Astrocyte of the hippocampus (primary cell): ENCODE results near the gene SLC16A6.
"Not testable (repeated sequence)": the region's sequence is repeated elsewhere in the genome, so short reads cannot be mapped to it uniquely, and the experiment has no call there.

Experiments
- DNase-seq: peaks from one replicate; pipeline ENCODE4 v3.0.0; 2011; ENCODE audit warnings: low read depth, low spot score

The SLC16A6 gene

GRCh38 chr17:68248891-68249290 lies 42.0 kb downstream of the SLC16A6 start:
- no peak for DNase-seq

- peak; percentile 75 for DNase-seq
Observed at GRCh38 chr17:68248199-68248825, 42.6 kb downstream of the SLC16A6 start.

- DNase-seq: peak; percentile 98
Observed at GRCh38 chr17:68247445-68248198, 43.3 kb downstream of the SLC16A6 start, which contains the start of gene AMZ2. Gene AMZ2, plus strand, starts transcription at chr17:68248043. Its CDS starts 2,145 bp downstream, at chr17:68250188.

- DNase-seq: no peak
Observed at GRCh38 chr17:68246271-68247028, 44.5 kb downstream of the SLC16A6 start.

- no peak for DNase-seq
Observed at GRCh38 chr17:68239632-68240366, 51.1 kb downstream of the SLC16A6 start.

- DNase-seq: no peak
Observed at GRCh38 chr17:68238871-68239253, 52.1 kb downstream of the SLC16A6 start.

GRCh38 chr17:68238164-68238870 lies 52.6 kb downstream of the SLC16A6 start:
- no peak for DNase-seq

- DNase-seq: not testable (repeated sequence)
Observed at GRCh38 chr17:68237369-68238163, 53.4 kb downstream of the SLC16A6 start.

- DNase-seq: peak; percentile 48
Observed at GRCh38 chr17:68235336-68235791, 55.6 kb downstream of the SLC16A6 start.

GRCh38 chr17:68234726-68235335 lies 56.1 kb downstream of the SLC16A6 start:
- DNase-seq: peak; percentile 90

- DNase-seq: not testable (repeated sequence)
Observed at GRCh38 chr17:68232741-68233140, 58.2 kb downstream of the SLC16A6 start.

- no peak for DNase-seq
Observed at GRCh38 chr17:68231541-68231940, 59.4 kb downstream of the SLC16A6 start.

- not testable (repeated sequence) for DNase-seq
Observed at GRCh38 chr17:68231131-68231530, 59.8 kb downstream of the SLC16A6 start.

GRCh38 chr17:68229619-68230018 lies 61.3 kb downstream of the SLC16A6 start:
- no peak for DNase-seq

GRCh38 chr17:68228817-68229570 lies 61.9 kb downstream of the SLC16A6 start:
- no peak for DNase-seq

- DNase-seq: not testable (repeated sequence)
Observed at GRCh38 chr17:68228039-68228680, 62.8 kb downstream of the SLC16A6 start.

GRCh38 chr17:68225055-68225454 lies 65.9 kb downstream of the SLC16A6 start:
- DNase-seq: not testable (repeated sequence)

GRCh38 chr17:68222606-68223005 lies 68.3 kb downstream of the SLC16A6 start:
- no peak for DNase-seq
